IPS-NIHi7 (cell line): Measurements from ENCODE around the gene JAKMIP3.

Experiments
- DNase-seq: peaks from one replicate; pipeline ENCODE4 v3.0.0; 2012; ENCODE audit warnings: mixed read lengths; ENCODE audit errors: extremely low spot score

The JAKMIP3 gene

DNA sequence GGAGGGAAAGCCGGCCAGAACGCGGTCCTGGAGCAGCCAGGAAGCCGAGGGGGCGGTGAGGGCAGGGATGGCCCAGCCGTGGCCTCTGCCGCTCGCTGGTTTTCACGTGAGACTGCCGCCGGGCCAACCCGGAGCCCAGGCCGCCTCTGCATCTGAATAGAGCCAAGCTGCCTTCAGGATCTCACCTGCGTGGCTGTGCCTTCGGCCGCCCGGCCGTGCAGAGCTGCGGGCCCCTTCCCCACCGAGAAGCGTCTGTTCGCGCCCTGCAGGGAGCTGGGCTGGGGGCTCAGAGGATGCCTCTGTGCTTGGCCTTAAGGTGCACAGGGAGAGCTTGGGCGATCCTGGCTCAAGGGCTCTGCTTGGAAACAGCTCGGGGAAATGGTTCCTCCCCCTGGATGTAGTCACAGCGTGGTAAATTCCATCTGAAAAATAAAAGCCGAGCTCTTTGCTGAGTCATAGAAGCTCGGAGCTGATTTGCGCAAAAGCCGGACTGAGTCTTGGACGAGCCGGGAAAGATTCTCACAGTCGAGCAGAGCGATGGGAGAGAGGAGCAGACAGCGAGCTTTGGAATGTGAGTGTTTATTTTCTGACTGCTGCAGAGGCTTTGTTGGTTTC lies at the start of gene JAKMIP3:
TSS of gene JAKMIP3 (plus strand) at position 456 of the 615 bp plus-strand sequence. CDS start 38,863 bp downstream, outside the sequence.
- peak; percentile 63 for DNase-seq

DNA sequence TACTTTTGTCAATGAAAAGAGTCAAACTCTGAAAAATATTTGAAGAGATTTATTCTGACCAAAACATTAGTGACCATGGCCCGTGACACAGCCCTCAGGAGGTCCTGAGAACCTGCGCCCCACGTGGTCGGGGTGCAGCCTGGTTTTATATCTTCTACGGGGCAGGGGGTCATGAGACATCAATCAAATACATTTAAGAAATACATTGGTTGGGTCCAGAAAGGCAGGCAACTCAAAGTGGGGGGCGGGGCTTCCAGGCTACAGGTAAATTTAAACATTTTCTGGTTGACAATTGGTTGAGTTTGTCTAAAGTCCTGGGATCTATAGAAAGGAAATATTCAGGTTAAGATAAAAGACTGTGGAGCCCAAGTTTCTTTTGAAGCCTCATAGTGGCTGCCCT lies 49.2 kb upstream of the JAKMIP3 start:
- DNase-seq, result no peak

DNA sequence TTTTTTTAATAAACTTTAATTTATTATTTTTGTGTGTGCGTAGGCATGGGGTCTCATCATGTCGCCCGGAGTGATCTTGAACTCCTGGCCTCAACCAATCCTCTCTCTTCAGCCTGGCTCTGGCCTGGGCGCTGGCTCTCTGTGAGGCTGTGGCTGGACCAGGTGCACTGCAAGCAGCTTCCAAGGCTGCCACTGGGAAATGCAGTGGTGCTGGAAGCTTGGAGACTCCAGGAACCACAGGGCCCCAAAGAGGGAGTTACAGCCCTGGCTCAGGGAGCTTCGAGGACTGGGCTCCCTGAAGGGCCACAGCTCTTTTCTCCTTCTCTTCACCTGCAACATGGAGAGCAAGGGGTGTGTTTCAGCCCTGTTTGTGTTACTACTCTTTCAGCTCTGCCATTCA lies 47.3 kb upstream of the JAKMIP3 start:
- no peak for DNase-seq

DNA sequence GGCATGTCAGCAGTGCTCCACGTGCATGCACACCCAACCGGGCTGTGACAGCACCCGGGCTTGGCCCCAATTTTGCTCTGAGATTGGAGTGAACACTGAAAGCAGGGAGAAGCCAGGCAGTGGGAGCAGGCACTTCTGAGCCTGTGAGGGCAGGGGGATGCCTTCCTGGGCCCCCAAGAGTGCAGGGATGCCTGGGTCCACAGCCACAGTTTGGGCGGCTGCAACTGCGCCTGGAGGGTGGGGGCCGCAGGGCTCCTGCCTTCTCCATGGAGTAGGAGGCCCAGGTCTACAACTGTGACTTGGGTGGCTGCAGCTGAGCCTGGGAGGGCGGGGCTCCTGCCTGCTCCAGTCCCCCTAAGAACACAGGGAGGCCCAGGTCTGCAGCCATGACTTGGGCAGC lies 46.4 kb upstream of the JAKMIP3 start:
- no peak for DNase-seq

DNA sequence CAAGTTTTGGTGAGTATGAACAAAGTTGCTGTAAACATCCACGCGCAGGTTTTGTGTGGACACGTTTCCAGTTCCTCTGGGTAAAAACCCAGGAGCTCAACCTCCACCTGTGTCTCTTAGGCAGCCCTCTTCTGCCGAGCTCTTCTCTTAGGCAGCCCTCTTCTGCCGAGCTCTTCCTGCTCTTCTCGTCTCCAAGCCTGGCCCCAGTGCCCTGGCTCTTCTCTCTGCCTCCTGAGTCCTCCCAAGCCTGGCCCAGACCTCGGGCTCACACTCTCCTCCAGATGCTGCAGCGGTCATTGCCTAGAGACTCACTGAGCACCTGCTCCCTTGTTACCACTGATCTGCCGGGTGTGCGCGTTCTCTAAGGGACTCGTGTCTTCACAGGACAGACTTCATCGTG lies 45.3 kb upstream of the JAKMIP3 start:
- no peak for DNase-seq

DNA sequence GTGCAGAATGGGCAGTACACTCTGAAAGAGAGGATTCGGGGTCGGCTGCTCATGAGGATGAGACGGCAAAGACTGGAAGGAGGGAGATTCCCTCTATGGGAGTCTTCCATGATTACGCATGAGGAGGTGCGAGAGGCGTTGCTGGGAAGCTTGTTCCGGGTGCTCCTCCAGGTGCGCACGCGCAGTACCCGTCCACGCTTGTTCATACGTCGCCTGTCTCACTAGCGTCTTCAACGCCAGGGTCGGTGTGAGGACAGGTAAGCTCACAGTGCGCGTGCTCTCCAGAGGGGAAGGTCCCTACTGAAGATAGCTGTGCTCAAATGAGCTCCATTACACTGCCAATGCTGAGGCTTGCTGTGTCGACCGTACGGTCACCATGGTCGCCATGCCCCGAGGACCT lies 44.7 kb upstream of the JAKMIP3 start:
- DNase-seq, result no peak

DNA sequence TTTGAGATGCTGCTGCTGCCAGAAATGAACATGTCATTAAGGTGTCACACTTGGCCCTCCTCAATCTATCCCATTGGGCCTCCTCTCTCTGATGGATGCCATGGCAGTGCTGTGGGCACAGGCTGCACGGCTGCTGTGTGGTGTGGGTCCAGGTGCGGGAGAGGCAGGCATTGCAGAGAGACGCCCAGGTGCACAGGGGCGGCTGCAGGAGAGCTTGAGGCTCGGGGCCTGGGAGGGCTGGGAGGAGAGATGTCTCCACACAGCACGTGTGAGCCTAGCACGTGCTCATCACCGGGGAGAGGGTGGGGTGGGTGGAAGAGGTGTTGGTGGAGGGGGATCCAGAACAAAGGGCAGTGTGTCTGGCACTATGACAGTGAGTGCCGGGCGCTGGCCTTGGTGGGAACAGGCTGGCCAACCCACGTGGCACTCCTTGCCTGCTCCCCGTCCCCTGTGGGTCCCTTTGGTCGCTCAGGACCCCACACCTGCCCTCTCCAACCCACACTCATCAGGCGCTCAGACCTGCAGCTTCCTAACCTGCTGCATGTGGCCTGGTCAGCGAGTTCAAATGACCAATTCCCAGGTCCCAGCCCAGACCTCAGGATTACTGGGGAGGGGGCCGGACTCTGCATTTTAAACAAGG lies 44.1 kb upstream of the JAKMIP3 start:
- no peak for DNase-seq

DNA sequence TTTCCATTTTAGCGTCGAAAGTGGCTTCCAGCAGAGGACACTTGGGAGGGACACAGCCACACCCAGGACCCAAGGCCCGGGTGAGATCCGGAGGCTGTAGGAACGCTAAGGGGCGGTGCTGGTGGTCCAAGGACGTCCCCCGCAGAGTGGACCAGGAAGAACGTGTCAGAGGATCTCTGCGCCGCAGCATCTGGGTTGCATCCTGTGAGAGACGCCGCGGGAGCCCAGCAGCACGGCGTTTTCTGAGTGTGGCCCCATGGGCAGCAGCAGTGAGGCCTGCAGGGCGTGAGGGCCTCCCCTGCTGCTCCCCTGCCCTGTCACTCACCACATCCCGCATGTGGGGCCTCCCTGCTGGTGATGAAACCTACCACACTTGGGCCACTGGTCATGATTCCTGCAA lies 43.5 kb upstream of the JAKMIP3 start:
- DNase-seq, result no peak

DNA sequence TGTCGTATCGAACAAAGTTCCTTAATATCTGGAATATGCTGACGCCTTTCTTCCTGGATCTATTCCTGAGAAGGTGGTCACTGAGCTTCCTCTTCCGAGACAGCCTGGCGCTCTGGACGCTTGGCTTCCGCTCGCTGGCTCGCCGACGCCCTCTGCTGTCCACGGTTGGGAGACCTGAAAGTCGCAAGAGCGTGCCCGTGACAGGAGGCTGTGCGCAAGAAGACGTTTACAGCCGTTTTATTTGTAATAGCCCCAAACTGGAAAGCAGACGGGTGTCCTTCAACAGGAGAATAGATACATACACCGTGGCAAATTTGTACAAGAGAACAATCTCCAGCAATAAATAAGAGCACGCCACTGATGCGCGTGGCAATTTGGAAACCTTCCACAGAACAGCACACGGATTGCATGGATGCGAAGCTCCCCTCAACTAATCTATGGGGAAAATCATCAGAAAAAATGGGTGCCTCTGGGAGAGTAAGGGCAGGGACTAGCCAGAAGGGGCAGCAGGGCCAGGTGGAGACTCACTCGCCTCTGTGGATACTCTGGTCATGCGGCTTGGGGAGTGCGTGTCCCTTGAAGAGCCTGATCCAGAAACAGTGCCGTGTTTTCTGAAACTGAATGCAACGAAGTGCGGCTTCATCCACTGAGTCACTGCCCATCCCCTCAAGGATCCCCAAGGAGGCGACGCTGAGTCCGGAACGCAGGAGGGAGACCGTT lies 42.5 kb upstream of the JAKMIP3 start:
- DNase-seq, result peak; percentile 88

DNA sequence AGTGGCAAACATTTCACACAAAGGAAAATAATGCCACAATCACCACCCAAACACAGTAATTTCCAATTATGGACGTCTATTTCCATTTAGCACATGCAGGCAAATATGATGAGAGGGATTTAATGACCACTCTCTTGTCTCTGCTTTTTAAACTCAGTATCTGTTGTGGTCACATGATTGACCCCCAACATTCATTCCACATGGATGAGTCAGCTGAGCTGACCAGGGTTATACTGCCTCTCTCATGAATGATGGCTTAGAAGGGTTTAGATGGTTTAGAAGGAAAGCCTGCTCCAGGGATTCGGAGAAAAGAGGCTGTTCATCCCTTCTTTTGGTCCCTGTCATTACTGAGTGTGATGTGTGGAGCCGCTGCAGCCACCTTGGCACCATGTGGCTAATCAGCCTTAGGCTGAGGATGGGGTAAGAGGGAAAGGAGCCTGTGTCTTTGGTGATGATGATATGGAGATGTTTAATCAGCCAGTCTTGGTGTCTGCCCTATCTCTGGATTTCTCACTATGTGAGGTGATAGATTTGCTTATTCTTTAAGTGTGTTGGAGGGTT lies 38.2 kb upstream of the JAKMIP3 start:
- DNase-seq, result no peak

DNA sequence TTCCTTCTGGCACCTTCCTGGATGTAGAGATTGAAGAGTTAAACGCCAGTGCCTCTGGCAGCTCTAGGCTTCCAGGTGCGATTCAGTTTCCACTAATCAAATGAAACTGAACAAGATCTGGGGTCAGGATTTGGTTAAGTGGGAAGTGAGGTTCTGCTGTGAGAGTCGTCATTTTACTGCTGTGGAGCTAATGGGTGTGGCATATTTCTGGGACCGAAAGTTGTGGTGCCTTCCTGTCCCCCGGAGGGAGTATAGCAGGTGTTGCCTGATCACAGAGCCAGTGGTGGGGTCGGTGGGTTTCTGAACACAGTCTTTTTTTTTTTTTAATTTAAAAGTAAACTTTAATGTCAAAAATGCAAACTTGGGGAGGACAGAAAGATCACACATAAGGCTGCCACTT lies 37.0 kb upstream of the JAKMIP3 start:
- no peak for DNase-seq

DNA sequence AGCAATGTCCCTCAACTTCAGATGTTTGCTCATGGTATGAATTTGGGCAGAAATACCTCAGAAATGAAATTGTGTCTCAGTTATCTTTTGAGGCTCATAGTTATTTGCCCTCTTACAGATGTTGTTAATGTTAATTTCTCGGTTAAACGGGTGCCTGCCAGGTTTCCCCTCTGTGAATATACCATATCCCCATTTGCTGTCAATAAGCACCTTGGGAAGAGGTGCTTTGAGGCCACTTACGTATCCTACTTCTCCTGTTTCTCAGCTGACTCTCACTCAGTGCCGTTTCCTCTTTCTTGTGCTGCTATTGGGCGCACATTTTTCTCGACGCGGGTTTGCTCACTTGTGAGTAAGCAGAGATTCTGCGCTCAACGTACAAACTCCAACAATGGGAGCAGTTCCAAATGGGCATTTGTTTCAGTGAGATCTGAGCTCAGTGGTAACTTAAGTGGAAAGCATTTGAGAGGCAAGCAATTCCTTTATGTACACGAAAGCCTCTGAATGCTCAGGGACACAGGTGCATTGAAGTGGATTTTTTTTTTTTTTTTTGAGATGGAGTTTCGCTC lies 34.8 kb upstream of the JAKMIP3 start:
- DNase-seq, result no peak

DNA sequence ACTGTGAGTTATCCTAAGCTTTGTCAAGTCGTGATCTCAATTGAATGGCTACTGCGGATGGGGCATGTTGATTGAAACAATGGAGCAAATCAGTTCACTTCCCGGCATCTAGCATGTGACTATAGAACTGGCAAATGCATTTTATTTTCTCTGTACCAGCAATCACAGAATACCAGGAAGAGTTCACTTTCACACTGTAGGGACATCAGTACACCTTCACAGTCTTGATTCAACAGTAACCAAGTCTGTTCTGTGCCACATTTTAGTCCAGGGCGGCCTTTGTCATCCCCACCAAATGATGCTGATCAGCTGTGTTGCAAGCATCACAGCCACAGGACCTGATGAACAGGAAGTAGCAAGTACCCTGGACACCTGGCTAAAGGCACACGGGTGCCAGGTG lies 32.1 kb upstream of the JAKMIP3 start:
- DNase-seq, result no peak

DNA sequence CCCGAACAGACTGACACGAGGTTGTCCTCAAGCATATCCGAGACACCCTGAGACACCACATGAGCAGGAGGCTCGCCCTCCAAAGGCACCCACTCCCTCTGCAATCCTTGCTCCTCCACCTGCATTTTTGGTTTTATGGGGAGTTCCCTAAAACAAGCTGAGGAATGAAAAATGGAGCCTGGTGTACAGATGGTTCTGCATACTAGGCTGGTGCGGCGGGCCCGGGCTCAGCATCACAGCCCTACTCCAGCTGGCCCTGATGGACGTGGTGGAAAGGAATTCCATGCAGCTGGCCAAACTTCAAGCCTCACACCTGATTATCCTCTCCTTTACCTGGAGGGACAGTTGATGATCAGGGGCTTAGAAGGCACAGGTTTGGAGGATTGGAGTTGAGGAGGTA lies 30.3 kb upstream of the JAKMIP3 start:
- no peak for DNase-seq

DNA sequence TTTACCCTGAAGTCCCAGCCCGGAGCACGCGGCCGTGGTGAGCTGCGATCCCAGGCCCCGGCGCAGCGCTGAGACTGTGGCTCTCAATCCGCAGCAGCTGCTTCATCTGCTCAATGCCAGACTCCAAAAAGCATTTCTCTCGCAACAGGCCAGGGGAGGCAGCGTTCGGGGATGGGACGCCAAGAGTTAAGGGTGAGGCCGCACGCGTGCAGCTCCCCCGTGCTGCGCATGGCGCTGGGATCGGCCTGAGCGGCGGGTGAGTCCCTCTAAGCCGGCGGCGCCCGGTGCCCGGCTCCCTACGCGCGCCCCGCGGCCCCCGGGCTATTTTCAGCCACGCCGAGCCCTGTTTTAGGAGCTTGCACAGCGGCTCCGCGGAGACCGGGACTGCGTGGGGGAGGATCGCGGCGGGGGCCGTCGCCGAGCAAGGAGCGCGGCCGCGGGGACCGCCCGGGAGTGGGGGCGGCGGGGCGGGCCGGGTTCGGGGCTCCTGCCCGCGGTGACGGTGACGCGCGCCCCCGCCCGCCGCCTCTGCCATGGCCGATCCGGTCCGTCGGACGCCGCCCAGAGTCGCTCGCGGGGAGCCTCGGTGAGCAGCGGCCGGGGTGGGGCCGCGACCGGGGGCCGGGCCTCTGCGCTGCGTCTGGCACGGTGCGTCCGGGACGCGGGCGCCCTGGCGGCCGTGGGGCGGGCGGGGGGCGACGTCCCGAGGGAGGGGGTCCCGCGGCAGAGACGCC lies 29.4 kb upstream of the JAKMIP3 start:
- DNase-seq, result peak; percentile 59

DNA sequence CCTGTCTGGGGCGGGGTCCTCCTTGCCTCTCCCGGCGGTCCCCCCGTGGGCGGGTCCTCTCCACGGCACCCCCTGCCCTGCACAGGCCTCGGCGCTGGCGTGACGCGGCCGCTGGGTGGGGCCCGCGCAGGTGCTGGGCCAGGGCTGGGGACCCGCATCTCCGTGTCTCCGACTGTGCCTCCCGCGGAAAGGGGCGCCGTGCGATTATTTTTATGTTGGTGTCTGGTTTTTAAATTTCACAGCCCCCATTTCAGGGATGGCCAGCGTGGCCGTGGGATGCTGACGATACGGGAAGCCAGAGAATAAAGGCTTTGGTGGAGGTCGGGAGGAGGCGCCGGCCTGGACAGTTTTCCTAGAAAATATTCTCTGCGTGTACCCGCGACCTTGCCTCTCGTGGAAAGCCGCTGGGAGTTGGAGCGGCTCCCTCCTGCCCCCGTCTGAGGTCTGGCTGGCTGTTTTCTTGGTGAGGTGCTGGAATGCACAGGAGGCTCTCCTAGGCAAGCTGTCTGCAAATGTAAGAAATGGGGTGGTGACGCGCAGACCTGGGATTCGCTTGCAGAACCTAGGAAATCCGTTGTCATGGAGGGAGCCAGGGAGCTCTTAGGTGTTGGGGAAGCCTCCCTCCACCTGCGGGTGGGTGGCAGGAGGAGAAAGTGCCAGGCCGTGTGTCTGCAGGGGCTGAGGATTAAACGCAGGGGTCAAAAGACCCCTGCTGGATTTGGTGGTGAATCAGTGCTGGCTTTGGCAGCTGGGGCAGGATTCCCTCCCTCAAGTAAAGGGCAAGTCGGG lies 28.7 kb upstream of the JAKMIP3 start:
- DNase-seq, result peak; percentile 68

DNA sequence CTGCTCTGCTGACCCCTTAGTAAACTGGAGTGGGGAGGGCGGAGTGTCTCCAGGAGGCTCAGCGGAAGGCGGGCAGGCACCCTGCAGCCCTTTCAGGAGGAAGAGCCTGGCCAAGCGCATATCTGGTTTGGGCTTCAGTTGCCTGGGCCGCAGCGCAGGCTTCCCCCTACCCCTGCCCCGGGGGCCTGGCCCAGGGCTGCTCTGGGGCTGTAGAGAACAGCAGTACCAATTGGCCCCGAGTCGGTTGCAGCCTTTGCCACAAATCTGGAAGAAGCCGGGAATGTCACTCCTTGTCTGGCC lies 28.1 kb upstream of the JAKMIP3 start:
- peak; percentile 80 for DNase-seq

DNA sequence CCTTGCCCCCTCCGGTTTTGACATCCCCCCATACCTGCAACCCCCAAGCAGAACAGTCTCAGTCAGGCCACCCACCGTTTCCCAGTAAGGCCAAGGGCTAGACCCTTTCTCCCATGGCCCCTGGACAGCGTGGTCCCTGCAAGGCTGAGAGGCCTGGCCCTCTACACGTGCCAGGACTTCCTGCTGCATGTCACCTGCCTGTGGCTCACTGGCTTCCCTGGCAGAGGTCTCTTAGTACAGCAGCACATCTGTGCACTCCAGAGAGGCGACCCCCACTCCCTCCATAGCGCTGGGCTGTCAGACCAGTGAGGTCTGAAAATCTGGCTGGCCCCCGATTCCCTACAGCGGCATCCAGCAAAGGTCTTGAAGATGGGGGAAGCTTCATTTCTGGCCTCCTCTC lies 26.4 kb upstream of the JAKMIP3 start:
- no peak for DNase-seq

DNA sequence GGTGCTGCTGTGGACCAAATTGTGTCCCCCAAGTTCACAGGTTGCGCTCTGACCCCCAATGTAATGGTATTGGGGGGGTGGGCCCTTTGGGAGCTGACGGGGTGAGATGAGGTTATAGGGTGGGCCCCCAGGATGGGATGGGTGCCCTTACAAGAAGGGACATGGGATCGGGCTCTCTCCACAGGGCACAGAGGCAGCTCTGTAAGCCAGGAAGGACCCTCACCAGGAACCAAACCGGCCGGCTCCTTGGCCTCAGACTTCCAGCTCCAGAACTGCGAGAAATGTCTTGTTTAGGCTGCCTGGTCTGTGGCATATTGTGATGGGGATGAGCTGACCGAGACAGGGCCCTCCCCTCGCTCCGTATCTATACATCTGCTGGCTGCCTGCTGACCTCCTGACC lies 25.7 kb upstream of the JAKMIP3 start:
- no peak for DNase-seq

DNA sequence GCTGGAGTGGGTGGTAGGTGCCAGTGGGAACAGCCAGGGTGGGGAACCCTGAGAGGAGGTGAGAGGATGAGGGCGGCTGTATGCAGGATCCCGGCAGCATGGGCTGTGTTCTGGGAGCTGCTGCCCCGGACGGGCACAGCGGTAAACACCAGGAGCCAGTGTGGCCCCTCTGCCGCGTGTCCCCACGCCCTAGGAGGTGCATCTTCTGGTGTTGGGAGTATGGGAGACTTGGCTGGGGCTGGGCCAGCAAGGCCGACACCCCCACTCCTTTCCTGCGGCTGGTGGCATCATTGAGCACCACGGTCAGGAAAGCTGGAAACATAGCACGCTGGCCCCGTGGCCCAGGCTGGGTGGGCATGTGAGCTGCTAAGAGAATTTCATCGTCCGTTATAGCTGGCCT lies 24.4 kb upstream of the JAKMIP3 start:
- DNase-seq, result no peak
